ENCODE measurements around the gene PLXDC1. TPM values are rescaled to one million over a fixed set of nuclear protein-coding genes. Genes with fewer than 3 reads are reported as not detected.
"Not testable (repeated sequence)": the region's sequence is repeated elsewhere in the genome, so short reads cannot be mapped to it uniquely, and the experiment has no call there.

Gene PLXDC1
- total and polyA plus RNA-seq, 2 donors (not counting 1 experiment from before 2014, with no cell fraction given): 5.8 to 6.3 TPM

GRCh38 chr17:39028690-39029089 lies 122.7 kb downstream of the PLXDC1 start:
- TF ChIP-seq CTCF (conservative IDR thresholded peaks at IDR 0.05 in 1 of 2, IDR thresholded peaks at IDR 0.05 in 1 of 2; ENCODE audit: low read depth in 1 of 2, low read length in 2 of 2) (no peak), EZH2 (IDR thresholded peaks at IDR 0.05; ENCODE audit: low read length, missing control alignments) (no peak)
- no peaks in the 10 kb centered on the region for H4K20me1 ChIP-seq (ENCODE audit: control insufficient read depth, extremely low read depth, insufficient read depth, low read length)
- no peaks in the 10 kb centered on the region for H3K4me1 ChIP-seq (ENCODE audit: control insufficient read depth, extremely low read depth, insufficient read depth, low read length)
- H3K36me3 ChIP-seq (ENCODE audit: control insufficient read depth, insufficient read depth, low read length): no peaks in the 10 kb centered on the region
- no peak overlapping the region for H3K27ac ChIP-seq (ENCODE audit: insufficient read depth, low read length)
- no peak for DNase-seq (ENCODE audit: low read depth in 2 of 2)
- no peaks in the 10 kb centered on the region for H3K9me3 ChIP-seq (ENCODE audit: control insufficient read depth, insufficient read depth, low read depth, low read length)
- no peak overlapping the region for H3K4me2 ChIP-seq (ENCODE audit: extremely low read depth, insufficient read depth, low read length)
- H3K27me3 ChIP-seq (ENCODE audit: control insufficient read depth, insufficient read depth, low read length): peaks cover 25% of the 10 kb centered on the region
- no peak overlapping the region for H2AFZ ChIP-seq (ENCODE audit: low read length)
- no peak overlapping the region for H3K4me3 ChIP-seq (replicated peaks in 1 of 4; ENCODE audit: control extremely low read depth in 1 of 4, insufficient read depth in 1 of 4, low read depth in 3 of 4, low read length in 4 of 4)
- no peak overlapping the region for H3K9ac ChIP-seq (ENCODE audit: insufficient read depth, low read length)
- no peaks in the 10 kb centered on the region for H3K79me2 ChIP-seq (ENCODE audit: control insufficient read depth, insufficient read depth, low read length)

- no peaks in the 10 kb centered on the region for H3K36me3 ChIP-seq (ENCODE audit: control insufficient read depth, insufficient read depth, low read length)
- no peaks in the 10 kb centered on the region for H3K4me1 ChIP-seq (ENCODE audit: control insufficient read depth, extremely low read depth, insufficient read depth, low read length)
- H2AFZ ChIP-seq (ENCODE audit: low read length): no peak overlapping the region
- peak; percentile 11 for TF ChIP-seq EZH2 (IDR thresholded peaks at IDR 0.05; ENCODE audit: low read length, missing control alignments)
- no peak for TF ChIP-seq CTCF (conservative IDR thresholded peaks at IDR 0.05 in 1 of 2, IDR thresholded peaks at IDR 0.05 in 1 of 2; ENCODE audit: low read depth in 1 of 2, low read length in 2 of 2)
- no peaks in the 10 kb centered on the region for H4K20me1 ChIP-seq (ENCODE audit: control insufficient read depth, extremely low read depth, insufficient read depth, low read length)
- H3K9me3 ChIP-seq (ENCODE audit: control insufficient read depth, insufficient read depth, low read depth, low read length): no peaks in the 10 kb centered on the region
- no peak for DNase-seq (ENCODE audit: low read depth in 2 of 2)
- H3K4me2 ChIP-seq (ENCODE audit: extremely low read depth, insufficient read depth, low read length): no peak overlapping the region
- peaks cover 23% of the 10 kb centered on the region for H3K27me3 ChIP-seq (ENCODE audit: control insufficient read depth, insufficient read depth, low read length)
- H3K4me3 ChIP-seq (replicated peaks in 1 of 4; ENCODE audit: control extremely low read depth in 1 of 4, insufficient read depth in 1 of 4, low read depth in 3 of 4, low read length in 4 of 4): peak overlapping the region in 2 of 4 experiments; percentile 28 to 38
- H3K27ac ChIP-seq (ENCODE audit: insufficient read depth, low read length): no peak overlapping the region
- no peaks in the 10 kb centered on the region for H3K79me2 ChIP-seq (ENCODE audit: control insufficient read depth, insufficient read depth, low read length)
- no peak overlapping the region for H3K9ac ChIP-seq (ENCODE audit: insufficient read depth, low read length)
These were observed 123.9 kb downstream of the PLXDC1 start for GRCh38 chr17:39027455-39028035.

- H3K9me3 ChIP-seq (ENCODE audit: control insufficient read depth, insufficient read depth, low read depth, low read length): no peaks in the 10 kb centered on the region
- H3K4me3 ChIP-seq (replicated peaks in 1 of 4; ENCODE audit: control extremely low read depth in 1 of 4, insufficient read depth in 1 of 4, low read depth in 3 of 4, low read length in 4 of 4): peak overlapping the region in 2 of 4 experiments; percentile 28 to 38
- H4K20me1 ChIP-seq (ENCODE audit: control insufficient read depth, extremely low read depth, insufficient read depth, low read length): no peaks in the 10 kb centered on the region
- H3K4me1 ChIP-seq (ENCODE audit: control insufficient read depth, extremely low read depth, insufficient read depth, low read length): no peaks in the 10 kb centered on the region
- H3K27ac ChIP-seq (ENCODE audit: insufficient read depth, low read length): no peak overlapping the region
- no peaks in the 10 kb centered on the region for H3K79me2 ChIP-seq (ENCODE audit: control insufficient read depth, insufficient read depth, low read length)
- no peaks in the 10 kb centered on the region for H3K36me3 ChIP-seq (ENCODE audit: control insufficient read depth, insufficient read depth, low read length)
- no peak overlapping the region for H2AFZ ChIP-seq (ENCODE audit: low read length)
- DNase-seq (ENCODE audit: low read depth in 2 of 2): peak; percentile 9 to 27
- no peak for TF ChIP-seq EZH2 (IDR thresholded peaks at IDR 0.05; ENCODE audit: low read length, missing control alignments)
- TF ChIP-seq CTCF (conservative IDR thresholded peaks at IDR 0.05 in 1 of 2, IDR thresholded peaks at IDR 0.05 in 1 of 2; ENCODE audit: low read depth in 1 of 2, low read length in 2 of 2): no peak
- peaks cover 23% of the 10 kb centered on the region for H3K27me3 ChIP-seq (ENCODE audit: control insufficient read depth, insufficient read depth, low read length)
- H3K4me2 ChIP-seq (ENCODE audit: extremely low read depth, insufficient read depth, low read length): no peak overlapping the region
- H3K9ac ChIP-seq (ENCODE audit: insufficient read depth, low read length): no peak overlapping the region
These were observed 124.4 kb downstream of the PLXDC1 start for GRCh38 chr17:39026980-39027451.

GRCh38 chr17:39026346-39026745 lies 125.1 kb downstream of the PLXDC1 start:
- H3K36me3 ChIP-seq (ENCODE audit: control insufficient read depth, insufficient read depth, low read length); H3K4me2 ChIP-seq (ENCODE audit: extremely low read depth, insufficient read depth, low read length); H4K20me1 ChIP-seq (ENCODE audit: control insufficient read depth, extremely low read depth, insufficient read depth, low read length); H2AFZ ChIP-seq (ENCODE audit: low read length); H3K9me3 ChIP-seq (ENCODE audit: control insufficient read depth, insufficient read depth, low read depth, low read length); H3K9ac ChIP-seq (ENCODE audit: insufficient read depth, low read length); DNase-seq (ENCODE audit: low read depth in 2 of 2); H3K4me1 ChIP-seq (ENCODE audit: control insufficient read depth, extremely low read depth, insufficient read depth, low read length); H3K4me3 ChIP-seq (replicated peaks in 1 of 4; ENCODE audit: control extremely low read depth in 1 of 4, insufficient read depth in 1 of 4, low read depth in 3 of 4, low read length in 4 of 4); H3K79me2 ChIP-seq (ENCODE audit: control insufficient read depth, insufficient read depth, low read length); H3K27ac ChIP-seq (ENCODE audit: insufficient read depth, low read length): not testable (repeated sequence)
- H3K27me3 ChIP-seq (ENCODE audit: control insufficient read depth, insufficient read depth, low read length): peaks cover 23% of the 10 kb centered on the region

Measured in fibroblast of lung (primary cell).